IMR-90 (cell line): Measurements from ENCODE around the gene MED22. TPM values are rescaled to one million over a fixed set of nuclear protein-coding genes. Genes with fewer than 3 reads are reported as not detected.

ENCODE experiments used
- ATAC-seq: fragments of 200-7000 bp; cut with Tn5 transposase; 2 replicates; pipeline ENCODE4 v1.9.1; 2020; ENCODE audit warnings: low read depth, mild to moderate bottlenecking, moderate library complexity
- BruUV-seq: library from RNA; stranded (reverse); fragments of 400-500 nt; replicated peaks from 2 replicates; lab custom pipeline; 2021; lab: Mats Ljungman, UMichigan
- CTCF ChIA-PET: fragments of 300-600 bp; formaldehyde crosslinking; extraction: SDS; loops from one replicate; lab custom pipeline; 2021; ENCODE audit warnings: antibody characterized with exemption; lab: Yijun Ruan, JAX
- POLR2A ChIA-PET: fragments of 300-600 bp; sonication (Branson Sonifier 250); formaldehyde crosslinking; loops from one replicate; lab custom pipeline; 2022; ENCODE audit warnings: antibody characterized with exemption; ENCODE audit not compliant: unreplicated experiment; lab: Charles Lee
- DNase-seq: peaks from one replicate; pipeline ENCODE4 v3.0.0; 2013
- H2AFZ ChIP-seq: replicated peaks from 2 replicates; pipeline ENCODE3; 2013; ENCODE audit warnings: low read length, mild to moderate bottlenecking; ENCODE audit not compliant: poor library complexity
- H2AK5ac ChIP-seq: 2 replicates; pipeline ENCODE4 v1.6.1; 2013; ENCODE audit warnings: low read depth, low read length, inconsistent platforms
- H2AK9ac ChIP-seq: replicated peaks from 2 replicates; pipeline ENCODE3; 2013; ENCODE audit warnings: mild to moderate bottlenecking, low read depth, low read length, moderate library complexity; ENCODE audit not compliant: poor library complexity
- H2BK120ac ChIP-seq: 2 replicates; pipeline ENCODE4 v1.6.1; 2013; ENCODE audit warnings: low read depth, low read length, inconsistent platforms
- H2BK15ac ChIP-seq: 3 replicates; pipeline ENCODE4 v1.6.1; 2013; ENCODE audit warnings: low read depth, low read length, inconsistent platforms
- H2BK20ac ChIP-seq: 2 replicates; pipeline ENCODE4 v1.6.1; 2013; ENCODE audit warnings: low read depth, mild to moderate bottlenecking, inconsistent platforms, low read length, moderate library complexity
- H2BK5ac ChIP-seq: 2 replicates; pipeline ENCODE4 v1.6.1; 2013; ENCODE audit warnings: mild to moderate bottlenecking, low read depth, low read length, inconsistent platforms; ENCODE audit not compliant: poor library complexity, severe bottlenecking
- H3K14ac ChIP-seq: replicated peaks from 2 replicates; pipeline ENCODE4 v1.6.1; 2013; ENCODE audit warnings: low read depth, low read length, inconsistent platforms
- H3K18ac ChIP-seq: 2 replicates; pipeline ENCODE4 v1.6.1; 2013; ENCODE audit warnings: low read depth, low read length, control low read depth
- H3K23ac ChIP-seq: 2 replicates; pipeline ENCODE4 v1.6.1; 2013; ENCODE audit warnings: low read depth, low read length, inconsistent platforms
- H3K27ac ChIP-seq: 2 replicates; pipeline ENCODE4 v1.5.1; 2013; ENCODE audit warnings: mild to moderate bottlenecking, control low read depth, low read length; ENCODE audit not compliant: insufficient read depth
- H3K27me3 ChIP-seq: 2 replicates; pipeline ENCODE4 v1.6.1; 2013; ENCODE audit warnings: low read length; ENCODE audit not compliant: control insufficient read depth, insufficient read depth
- H3K36me3 ChIP-seq: 2 replicates; pipeline ENCODE4 v1.6.1; 2013; ENCODE audit warnings: low read length, mixed read lengths; ENCODE audit not compliant: control insufficient read depth, insufficient read depth
- H3K4ac ChIP-seq: 2 replicates; pipeline ENCODE4 v1.6.1; 2013; ENCODE audit warnings: low read depth, low read length, inconsistent platforms
- H3K4me1 ChIP-seq: 2 replicates; pipeline ENCODE4 v1.6.1; 2013; ENCODE audit warnings: low read length, mixed read lengths; ENCODE audit not compliant: control insufficient read depth, insufficient read depth
- H3K4me2 ChIP-seq: 2 replicates; pipeline ENCODE4 v1.6.1; 2013; ENCODE audit warnings: low read depth, mild to moderate bottlenecking, control low read depth, low read length, moderate library complexity
- H3K4me3 ChIP-seq: 2 replicates; pipeline ENCODE4 v1.5.1; 2013; ENCODE audit warnings: low read depth, mild to moderate bottlenecking, control low read depth, low read length, moderate library complexity; ENCODE audit not compliant: insufficient read depth
- H3K56ac ChIP-seq: 2 replicates; pipeline ENCODE4 v1.6.1; 2013; ENCODE audit warnings: low read length, inconsistent platforms; ENCODE audit not compliant: insufficient read depth; ENCODE audit errors: extremely low read depth
- H3K79me1 ChIP-seq, 2 experiments: 2 replicates each; pipeline ENCODE4 v1.6.1; 2013; ENCODE audit warnings: low read length in 2 of 2, inconsistent platforms in 1 of 2, low read depth in 1 of 2
- H3K9ac ChIP-seq: 2 replicates; pipeline ENCODE4 v1.6.1; 2013; ENCODE audit warnings: low read depth, low read length, control low read depth
- H3K9me1 ChIP-seq: 2 replicates; pipeline ENCODE4 v1.6.1; 2013; ENCODE audit warnings: low read length, inconsistent platforms; ENCODE audit not compliant: insufficient read depth
- H3K9me3 ChIP-seq: 2 replicates; pipeline ENCODE4 v1.6.1; 2013; ENCODE audit warnings: low read length; ENCODE audit not compliant: control insufficient read depth, insufficient read depth
- H4K20me1 ChIP-seq: 2 replicates; pipeline ENCODE4 v1.6.1; 2013; ENCODE audit warnings: low read length, inconsistent platforms; ENCODE audit not compliant: insufficient read depth
- H4K5ac ChIP-seq: 2 replicates; pipeline ENCODE4 v1.6.1; 2013; ENCODE audit warnings: mild to moderate bottlenecking, low read depth, low read length, control low read depth
- H4K8ac ChIP-seq, 2 experiments: 2 replicates each; pipeline ENCODE4 v1.6.1; 2013; ENCODE audit warnings: low read depth in 2 of 2, low read length in 2 of 2, control low read depth in 1 of 2, inconsistent platforms in 1 of 2
- H4K91ac ChIP-seq: 2 replicates; pipeline ENCODE4 v1.6.1; 2013; ENCODE audit warnings: low read depth, low read length, inconsistent platforms; ENCODE audit not compliant: insufficient read depth
- BHLHE40 ChIP-seq: fragments of 150-350 bp; IDR thresholded peaks from 2 replicates; pipeline ENCODE4 v1.6.1; 2016; ENCODE audit warnings: mild to moderate bottlenecking, low read depth, low read length
- CTCF ChIP-seq: conservative IDR thresholded peaks from 2 replicates; pipeline ENCODE4 v1.5.1; 2012; ENCODE audit warnings: mild to moderate bottlenecking, low read depth, low read length, improper control_type of control experiment
- ELK1 ChIP-seq: fragments of 150-350 bp; IDR thresholded peaks from 2 replicates; pipeline ENCODE4 v1.6.1; 2016; ENCODE audit warnings: low read depth, mild to moderate bottlenecking, low read length, moderate library complexity, borderline replicate concordance
- FOS ChIP-seq: fragments of 150-350 bp; IDR thresholded peaks from 2 replicates; pipeline ENCODE4 v1.6.1; 2016; ENCODE audit warnings: low read depth, low read length
- MAFK ChIP-seq: IDR thresholded peaks from 2 replicates; pipeline ENCODE4 v1.6.1; 2012; ENCODE audit warnings: low read depth, low read length, improper control_type of control experiment
- MAZ ChIP-seq: IDR thresholded peaks from 2 replicates; pipeline ENCODE4 v1.6.1; 2012; ENCODE audit warnings: low read depth, mild to moderate bottlenecking, low read length, improper control_type of control experiment, moderate library complexity, borderline replicate concordance
- NFE2L2 ChIP-seq: fragments of 150-350 bp; IDR thresholded peaks from 2 replicates; pipeline ENCODE4 v1.6.1; 2016; ENCODE audit warnings: low read depth, mild to moderate bottlenecking, low read length
- RAD21 ChIP-seq: IDR thresholded peaks from 2 replicates; pipeline ENCODE4 v1.6.1; 2012; ENCODE audit warnings: low read length, improper control_type of control experiment
- RCOR1 ChIP-seq: IDR thresholded peaks from 2 replicates; pipeline ENCODE4 v1.6.1; 2012; ENCODE audit warnings: mild to moderate bottlenecking, low read length, improper control_type of control experiment; ENCODE audit not compliant: insufficient replicate concordance
- RFX5 ChIP-seq: IDR thresholded peaks from 2 replicates; pipeline ENCODE4 v1.8.0; 2012; ENCODE audit warnings: low read depth, mild to moderate bottlenecking, low read length, moderate library complexity
- SMC3 ChIP-seq: fragments of 150-350 bp; IDR thresholded peaks from 2 replicates; pipeline ENCODE4 v1.6.1; 2016; ENCODE audit warnings: low read depth, mild to moderate bottlenecking, antibody characterized with exemption, low read length, moderate library complexity
- WGBS, 2 experiments: methylation state at CpG; one replicate each; pipeline versions ENCODE4 v1.1.5 to v1.1.7; 2013; ENCODE audit warnings: missing lambda C conversion rate in 2 of 2; ENCODE audit not compliant: insufficient read length in 1 of 2; ENCODE audit errors: extremely low coverage in 2 of 2; 5-methylcytosine and 5-hydroxymethylcytosine counted together
- dilution Hi-C: fragments of 300-500 bp; cut with HindIII; formaldehyde crosslinking; loops from one replicate; pipeline ENCODE4 v1.14.3; 2018; ENCODE audit warnings: low sequenced_read_pairs; ENCODE audit not compliant: unreplicated experiment
- in situ Hi-C: fragments of 300-500 bp; cut with MboI; formaldehyde crosslinking; loops from 3 replicates; pipeline ENCODE4 v1.14.3; 2019; ENCODE audit warnings: low sequenced_read_pairs, inconsistent platforms, mixed read lengths
- intact Hi-C: fragments of 100-400 bp; cut with micrococcal nuclease; formaldehyde crosslinking; loops from 2 replicates; pipeline ENCODE4 v1.10.0; 2022
- polyA plus RNA-seq, 3 experiments: library from polyadenylated mRNA; depleted of rRNA; stranded (reverse); fragments of >200 nt; gene quantifications; 2 replicates each; pipeline ENCODE4 v1.2.3, GENCODE V29; 2012; ENCODE audit warnings: low replicate concordance in 1 of 3
- total RNA-seq: library from RNA; depleted of rRNA; stranded (reverse); fragments of >200 nt; gene quantifications from 2 replicates; pipeline ENCODE4 v1.2.3, GENCODE V29; 2012

Gene MED22
- total and polyA plus RNA-seq, 2 of the 4 experiments (the other 2 are of a cell fraction), result 7.9 to 28.3 TPM

GRCh38 chr9:133327834-133328484, 20.0 kb downstream of the MED22 start:
- TF ChIP-seq RFX5 (no peak), MAZ (no peak), SMC3 (no peak), RAD21 (no peak), MAFK (no peak), RCOR1 (no peak), NFE2L2 (no peak), ELK1 (no peak), BHLHE40 (no peak), CTCF (no peak), FOS (no peak)
- H3K4ac ChIP-seq, result no peak overlapping the region
- no peak overlapping the region for H2BK5ac ChIP-seq
- no peak overlapping the region for H3K4me3 ChIP-seq
- H2AK5ac ChIP-seq, result no peak overlapping the region
- no peak overlapping the region for H3K23ac ChIP-seq
- no peak overlapping the region for H3K27ac ChIP-seq
- H3K27me3 ChIP-seq, result peaks cover 6% of the 10 kb centered on the region; the same call in 1 of the 2 replicates
- no peak overlapping the region for H3K56ac ChIP-seq
- H2BK20ac ChIP-seq, result no peak overlapping the region
- no peaks in the 10 kb centered on the region for H3K9me1 ChIP-seq
- no peak overlapping the region for H2AK9ac ChIP-seq
- 81% methylated on average over 3 of the region's 10 CpGs; no CpG with 5 or more reads in 1 of the 2 experiments for WGBS, 2 experiments
- no peak for ATAC-seq
- no peaks in the 10 kb centered on the region; the same call in 1 of the 2 replicates for H4K20me1 ChIP-seq
- dilution Hi-C loops, result no loop called here
- H3K9me3 ChIP-seq, result no peaks in the 10 kb centered on the region
- no peak overlapping the region for H2BK15ac ChIP-seq
- BruUV-seq, result no TSS peak
- intact Hi-C loops, result no loop called here
- H4K91ac ChIP-seq, result no peak overlapping the region
- in situ Hi-C loops, result no loop called here
- H3K79me1 ChIP-seq, result peaks cover 1 to 2% of the 10 kb centered on the region in 2 experiments; a peak in 1 of 4 replicates
- H4K5ac ChIP-seq, result no peak overlapping the region
- CTCF ChIA-PET, result no interaction called here
- DNase-seq, result no peak
- H2AFZ ChIP-seq, result no peak overlapping the region
- no peak overlapping the region for H2BK120ac ChIP-seq
- no peak overlapping the region for H4K8ac ChIP-seq
- H3K36me3 ChIP-seq, result peaks cover 22% of the 10 kb centered on the region
- H3K4me1 ChIP-seq, result no peaks in the 10 kb centered on the region
- no peak overlapping the region for H3K9ac ChIP-seq
- POLR2A ChIA-PET, result no interaction called here
- no peak overlapping the region for H3K4me2 ChIP-seq
- no peak overlapping the region for H3K14ac ChIP-seq
- H3K18ac ChIP-seq, result no peak overlapping the region
